ENCODE data around the gene PAX3.

PAX3 gene

GRCh38 chr2:222336442-222336841 is 37.6 kb upstream of the PAX3 start:
- H2BK12ac ChIP-seq (ENCODE audit: low read length), result no peak overlapping the region
- no peak overlapping the region for H3K4ac ChIP-seq (ENCODE audit: low read length)
- peaks cover 0 to 2% (median 0%) of the 10 kb centered on the region in 3 experiments for H3K27me3 ChIP-seq (ENCODE audit: control insufficient read depth in 3 of 3, insufficient read depth in 3 of 3, low read depth in 1 of 3, low read length in 3 of 3)
- H3K36me3 ChIP-seq (replicated peaks in 1 of 2; ENCODE audit: control insufficient read depth in 2 of 2, insufficient read depth in 2 of 2, low read length in 2 of 2), result no peaks in the 10 kb centered on the region
- no peak overlapping the region for H3K27ac ChIP-seq (replicated peaks; ENCODE audit: low read length)
- H3K23ac ChIP-seq (ENCODE audit: low read depth, low read length, poor library complexity), result no peak overlapping the region
- no peak overlapping the region for H4K8ac ChIP-seq (ENCODE audit: low read depth, low read length)
- H2AFZ ChIP-seq (ENCODE audit: low read length), result no peak overlapping the region
- H3K14ac ChIP-seq (ENCODE audit: low read length), result no peak overlapping the region
- H3K4me3 ChIP-seq (ENCODE audit: low read length in 2 of 2), result no peak overlapping the region
- no peak overlapping the region for H2AK5ac ChIP-seq (ENCODE audit: low read depth, low read length)
- H2BK15ac ChIP-seq (ENCODE audit: low read length), result no peak overlapping the region
- no peak overlapping the region for H3K9ac ChIP-seq (ENCODE audit: low read depth, low read length, poor library complexity)
- H4K91ac ChIP-seq (ENCODE audit: low read depth, low read length, poor library complexity), result no peak overlapping the region
- no peak for DNase-seq (ENCODE audit: low spot score)
- H3K9me3 ChIP-seq (replicated peaks in 1 of 2; ENCODE audit: control insufficient read depth in 2 of 2, insufficient read depth in 1 of 2, low read depth in 1 of 2, low read length in 2 of 2), result peaks cover 0 to 6% of the 10 kb centered on the region in 2 donors
- H3K18ac ChIP-seq (ENCODE audit: low read length), result no peak overlapping the region
- peaks cover 6% of the 10 kb centered on the region for H3K79me1 ChIP-seq (ENCODE audit: low read depth, low read length)
- H3K4me2 ChIP-seq (ENCODE audit: insufficient read depth, low read length, poor library complexity, severe bottlenecking), result no peak overlapping the region
- WGBS, 2 donors (ENCODE audit: extremely low coverage in 2 of 2, insufficient read length in 2 of 2, insufficient replicate concordance in 1 of 2), result no CpG with 5 or more reads among the region's 1 CpG
- H3K4me1 ChIP-seq (ENCODE audit: control insufficient read depth in 2 of 2, insufficient read depth in 1 of 2, low read depth in 1 of 2, low read length in 2 of 2), result no peaks in the 10 kb centered on the region
- no peak overlapping the region for H2BK120ac ChIP-seq (ENCODE audit: low read depth, low read length)
- H2BK5ac ChIP-seq (ENCODE audit: low read length), result no peak overlapping the region

GRCh38 chr2:222334914-222335313 is 36.1 kb upstream of the PAX3 start:
- Histone ChIP-seq H3K4me1 (ENCODE audit: control insufficient read depth in 2 of 2, insufficient read depth in 1 of 2, low read depth in 1 of 2, low read length in 2 of 2) (no peaks in the 10 kb centered on the region), H3K14ac (ENCODE audit: low read length) (no peak overlapping the region), H4K8ac (ENCODE audit: low read depth, low read length) (no peak overlapping the region), H2BK120ac (ENCODE audit: low read depth, low read length) (no peak overlapping the region), H2BK15ac (ENCODE audit: low read length) (no peak overlapping the region), H3K18ac (ENCODE audit: low read length) (no peak overlapping the region), H3K9me3 (replicated peaks in 1 of 2; ENCODE audit: control insufficient read depth in 2 of 2, insufficient read depth in 1 of 2, low read depth in 1 of 2, low read length in 2 of 2) (peaks cover 0 to 6% of the 10 kb centered on the region in 2 donors), H3K9ac (ENCODE audit: low read depth, low read length, poor library complexity) (no peak overlapping the region), H2AFZ (ENCODE audit: low read length) (no peak overlapping the region), H3K4me2 (ENCODE audit: insufficient read depth, low read length, poor library complexity, severe bottlenecking) (no peak overlapping the region), H3K79me1 (ENCODE audit: low read depth, low read length) (peaks cover 4% of the 10 kb centered on the region), H2BK5ac (ENCODE audit: low read length) (no peak overlapping the region), H2AK5ac (ENCODE audit: low read depth, low read length) (no peak overlapping the region), H2BK12ac (ENCODE audit: low read length) (no peak overlapping the region), H3K27ac (replicated peaks; ENCODE audit: low read length) (no peak overlapping the region), H3K4me3 (ENCODE audit: low read length in 2 of 2) (no peak overlapping the region), H3K23ac (ENCODE audit: low read depth, low read length, poor library complexity) (no peak overlapping the region), H3K27me3 (ENCODE audit: control insufficient read depth in 3 of 3, insufficient read depth in 3 of 3, low read depth in 1 of 3, low read length in 3 of 3) (no peaks in the 10 kb centered on the region), H3K36me3 (replicated peaks in 1 of 2; ENCODE audit: control insufficient read depth in 2 of 2, insufficient read depth in 2 of 2, low read length in 2 of 2) (no peaks in the 10 kb centered on the region), H4K91ac (ENCODE audit: low read depth, low read length, poor library complexity) (no peak overlapping the region), H3K4ac (ENCODE audit: low read length) (no peak overlapping the region)
- no CpG with 5 or more reads among the region's 2 CpGs for WGBS, 2 donors (ENCODE audit: extremely low coverage in 2 of 2, insufficient read length in 2 of 2, insufficient replicate concordance in 1 of 2)
- DNase-seq (ENCODE audit: low spot score), result no peak

GRCh38 chr2:222333397-222333796 is 34.6 kb upstream of the PAX3 start:
- Histone ChIP-seq H3K9ac (ENCODE audit: low read depth, low read length, poor library complexity) (peak overlapping the region; percentile 44), H2BK120ac (ENCODE audit: low read depth, low read length) (no peak overlapping the region), H3K23ac (ENCODE audit: low read depth, low read length, poor library complexity) (no peak overlapping the region), H4K8ac (ENCODE audit: low read depth, low read length) (no peak overlapping the region), H3K27me3 (ENCODE audit: control insufficient read depth in 3 of 3, insufficient read depth in 3 of 3, low read depth in 1 of 3, low read length in 3 of 3) (no peaks in the 10 kb centered on the region), H2AFZ (ENCODE audit: low read length) (no peak overlapping the region), H3K79me1 (ENCODE audit: low read depth, low read length) (peaks cover 4% of the 10 kb centered on the region), H2AK5ac (ENCODE audit: low read depth, low read length) (peak overlapping the region; percentile 70), H3K4ac (ENCODE audit: low read length) (peak overlapping the region; percentile 89), H3K4me3 (ENCODE audit: low read length in 2 of 2) (peak overlapping the region in 1 of 2 donors; percentile 62), H3K4me1 (ENCODE audit: control insufficient read depth in 2 of 2, insufficient read depth in 1 of 2, low read depth in 1 of 2, low read length in 2 of 2) (no peaks in the 10 kb centered on the region), H3K27ac (replicated peaks; ENCODE audit: low read length) (no peak overlapping the region), H2BK12ac (ENCODE audit: low read length) (no peak overlapping the region), H3K14ac (ENCODE audit: low read length) (peak overlapping the region; percentile 21), H3K4me2 (ENCODE audit: insufficient read depth, low read length, poor library complexity, severe bottlenecking) (no peak overlapping the region), H2BK15ac (ENCODE audit: low read length) (no peak overlapping the region), H3K36me3 (replicated peaks in 1 of 2; ENCODE audit: control insufficient read depth in 2 of 2, insufficient read depth in 2 of 2, low read length in 2 of 2) (no peaks in the 10 kb centered on the region), H3K9me3 (replicated peaks in 1 of 2; ENCODE audit: control insufficient read depth in 2 of 2, insufficient read depth in 1 of 2, low read depth in 1 of 2, low read length in 2 of 2) (peaks cover 0 to 6% of the 10 kb centered on the region in 2 donors), H2BK5ac (ENCODE audit: low read length) (no peak overlapping the region), H3K18ac (ENCODE audit: low read length) (peak overlapping the region; percentile 80), H4K91ac (ENCODE audit: low read depth, low read length, poor library complexity) (no peak overlapping the region)
- no CpG with 5 or more reads among the region's 2 CpGs for WGBS, 2 donors (ENCODE audit: extremely low coverage in 2 of 2, insufficient read length in 2 of 2, insufficient replicate concordance in 1 of 2)
- no peak for DNase-seq (ENCODE audit: low spot score)

GRCh38 chr2:222332116-222332515 is 33.3 kb upstream of the PAX3 start:
- Histone ChIP-seq H3K14ac (ENCODE audit: low read length) (no peak overlapping the region), H3K36me3 (replicated peaks in 1 of 2; ENCODE audit: control insufficient read depth in 2 of 2, insufficient read depth in 2 of 2, low read length in 2 of 2) (no peaks in the 10 kb centered on the region), H2AFZ (ENCODE audit: low read length) (no peak overlapping the region), H3K9me3 (replicated peaks in 1 of 2; ENCODE audit: control insufficient read depth in 2 of 2, insufficient read depth in 1 of 2, low read depth in 1 of 2, low read length in 2 of 2) (peaks cover 0 to 6% of the 10 kb centered on the region in 2 donors), H3K4me2 (ENCODE audit: insufficient read depth, low read length, poor library complexity, severe bottlenecking) (no peak overlapping the region), H3K27ac (replicated peaks; ENCODE audit: low read length) (no peak overlapping the region), H2BK15ac (ENCODE audit: low read length) (no peak overlapping the region), H3K4me3 (ENCODE audit: low read length in 2 of 2) (no peak overlapping the region), H3K27me3 (ENCODE audit: control insufficient read depth in 3 of 3, insufficient read depth in 3 of 3, low read depth in 1 of 3, low read length in 3 of 3) (no peaks in the 10 kb centered on the region), H3K4ac (ENCODE audit: low read length) (no peak overlapping the region), H4K91ac (ENCODE audit: low read depth, low read length, poor library complexity) (no peak overlapping the region), H3K18ac (ENCODE audit: low read length) (no peak overlapping the region), H2BK12ac (ENCODE audit: low read length) (no peak overlapping the region), H2AK5ac (ENCODE audit: low read depth, low read length) (no peak overlapping the region), H3K79me1 (ENCODE audit: low read depth, low read length) (peaks cover 4% of the 10 kb centered on the region), H3K23ac (ENCODE audit: low read depth, low read length, poor library complexity) (no peak overlapping the region), H2BK5ac (ENCODE audit: low read length) (no peak overlapping the region), H2BK120ac (ENCODE audit: low read depth, low read length) (no peak overlapping the region), H3K4me1 (ENCODE audit: control insufficient read depth in 2 of 2, insufficient read depth in 1 of 2, low read depth in 1 of 2, low read length in 2 of 2) (no peaks in the 10 kb centered on the region), H3K9ac (ENCODE audit: low read depth, low read length, poor library complexity) (no peak overlapping the region), H4K8ac (ENCODE audit: low read depth, low read length) (no peak overlapping the region)
- no CpG with 5 or more reads among the region's 4 CpGs for WGBS, 2 donors (ENCODE audit: extremely low coverage in 2 of 2, insufficient read length in 2 of 2, insufficient replicate concordance in 1 of 2)
- DNase-seq (ENCODE audit: low spot score), result no peak
